DOHH2 (cell line): ENCODE measurements around the gene TMEM140.

Experiments
- H3F3A ChIP-seq: fragments of 200-600 bp; sonication (generic), shearing (Covaris generic); 2 replicates; pipeline ENCODE4 v1.6.0; 2016; ENCODE audit warnings: antibody characterized with exemption, mild to moderate bottlenecking; ENCODE audit not compliant: control insufficient read depth, insufficient read depth
- H3K27ac ChIP-seq: fragments of 200-600 bp; sonication (generic); 2 replicates; pipeline ENCODE4 v1.5.1; 2014; ENCODE audit warnings: low read depth, mild to moderate bottlenecking, low read length, moderate library complexity
- H3K27me3 ChIP-seq: fragments of 200-600 bp; sonication (generic); 2 replicates; pipeline ENCODE4 v1.6.1; 2014; ENCODE audit warnings: mild to moderate bottlenecking, low read length, mixed read lengths; ENCODE audit not compliant: control insufficient read depth
- H3K36me3 ChIP-seq: fragments of 200-600 bp; sonication (generic); 2 replicates; pipeline ENCODE4 v1.6.1; 2014; ENCODE audit warnings: mild to moderate bottlenecking, low read length, moderate library complexity, mixed read lengths; ENCODE audit not compliant: control insufficient read depth
- H3K4me1 ChIP-seq: fragments of 200-600 bp; sonication (generic); 2 replicates; pipeline ENCODE4 v1.6.1; 2014; ENCODE audit warnings: mild to moderate bottlenecking, low read length, mixed read lengths; ENCODE audit not compliant: control insufficient read depth
- H3K4me2 ChIP-seq: fragments of 200-600 bp; sonication (generic); 2 replicates; pipeline ENCODE4 v1.6.0; 2014; ENCODE audit warnings: mild to moderate bottlenecking, low read length, moderate library complexity
- H3K4me3 ChIP-seq: fragments of 200-600 bp; sonication (generic); 2 replicates; pipeline ENCODE4 v1.5.1; 2014; ENCODE audit warnings: mild to moderate bottlenecking, low read length, mixed read lengths
- H3K79me2 ChIP-seq: fragments of 200-600 bp; sonication (generic); 2 replicates; pipeline ENCODE4 v1.6.1; 2014; ENCODE audit warnings: mild to moderate bottlenecking, low read length, mixed read lengths; ENCODE audit not compliant: control insufficient read depth
- H3K9me2 ChIP-seq: fragments of 200-600 bp; sonication (generic); replicated peaks from 2 replicates; pipeline ENCODE4 v1.6.1; 2014; ENCODE audit warnings: mild to moderate bottlenecking, low read length, mixed read lengths; ENCODE audit not compliant: control insufficient read depth
- H3K9me3 ChIP-seq: fragments of 200-600 bp; sonication (generic); 2 replicates; pipeline ENCODE4 v1.6.1; 2014; ENCODE audit warnings: antibody characterized with exemption, low read length, mixed read lengths; ENCODE audit not compliant: control insufficient read depth, insufficient read depth
- H4K20me1 ChIP-seq: fragments of 200-600 bp; sonication (generic); 2 replicates; pipeline ENCODE4 v1.6.0; 2014; ENCODE audit warnings: low read depth, mild to moderate bottlenecking, antibody characterized with exemption, low read length, moderate library complexity; ENCODE audit not compliant: control insufficient read depth, insufficient read depth
- EZH2phosphoT487 ChIP-seq: fragments of 200-600 bp; sonication (generic); IDR thresholded peaks from 2 replicates; pipeline ENCODE4 v1.6.1; 2017; ENCODE audit warnings: borderline replicate concordance, mild to moderate bottlenecking, antibody characterized with exemption, low read length, moderate library complexity, mixed read lengths
- TF ChIP-seq, protein P1 (sequence below): fragments of 200-600 bp; sonication (generic); IDR thresholded peaks from one replicate; pipeline ENCODE4 v1.5.1; 2014; ENCODE audit warnings: antibody characterized with exemption, mild to moderate bottlenecking, low read depth, low read length; ENCODE audit not compliant: poor library complexity, severe bottlenecking

Gene TMEM140

DNA sequence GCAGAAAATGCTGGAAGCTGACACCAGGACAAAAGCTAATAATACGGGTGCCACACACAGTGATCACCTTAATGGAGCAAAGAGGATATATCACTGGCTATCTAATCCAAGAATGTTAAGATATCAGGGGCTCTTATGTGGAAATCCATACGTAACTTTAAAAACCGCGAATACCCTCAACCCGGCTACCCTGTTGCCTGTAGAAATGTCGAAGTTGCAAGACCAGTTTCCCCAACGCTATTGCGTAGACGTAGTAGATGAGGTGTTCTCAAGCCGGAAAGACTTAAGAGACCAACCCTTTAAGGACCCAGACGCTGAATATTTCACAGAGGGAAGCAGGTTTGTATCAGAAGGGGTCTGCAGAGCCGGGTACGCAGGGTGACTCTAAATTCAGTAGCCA lies 30.5 kb downstream of the TMEM140 start:
- no peak overlapping the region for H3K27ac ChIP-seq
- H4K20me1 ChIP-seq = no peaks in the 10 kb centered on the region
- no peaks in the 10 kb centered on the region for H3K4me1 ChIP-seq
- TF ChIP-seq, protein P1, sequence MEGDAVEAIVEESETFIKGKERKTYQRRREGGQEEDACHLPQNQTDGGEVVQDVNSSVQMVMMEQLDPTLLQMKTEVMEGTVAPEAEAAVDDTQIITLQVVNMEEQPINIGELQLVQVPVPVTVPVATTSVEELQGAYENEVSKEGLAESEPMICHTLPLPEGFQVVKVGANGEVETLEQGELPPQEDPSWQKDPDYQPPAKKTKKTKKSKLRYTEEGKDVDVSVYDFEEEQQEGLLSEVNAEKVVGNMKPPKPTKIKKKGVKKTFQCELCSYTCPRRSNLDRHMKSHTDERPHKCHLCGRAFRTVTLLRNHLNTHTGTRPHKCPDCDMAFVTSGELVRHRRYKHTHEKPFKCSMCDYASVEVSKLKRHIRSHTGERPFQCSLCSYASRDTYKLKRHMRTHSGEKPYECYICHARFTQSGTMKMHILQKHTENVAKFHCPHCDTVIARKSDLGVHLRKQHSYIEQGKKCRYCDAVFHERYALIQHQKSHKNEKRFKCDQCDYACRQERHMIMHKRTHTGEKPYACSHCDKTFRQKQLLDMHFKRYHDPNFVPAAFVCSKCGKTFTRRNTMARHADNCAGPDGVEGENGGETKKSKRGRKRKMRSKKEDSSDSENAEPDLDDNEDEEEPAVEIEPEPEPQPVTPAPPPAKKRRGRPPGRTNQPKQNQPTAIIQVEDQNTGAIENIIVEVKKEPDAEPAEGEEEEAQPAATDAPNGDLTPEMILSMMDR = no peak
- no peak for TF ChIP-seq EZH2phosphoT487
- H3K27me3 ChIP-seq = no peaks in the 10 kb centered on the region
- peaks cover 39% of the 10 kb centered on the region for H3K9me3 ChIP-seq
- peaks cover 82% of the 10 kb centered on the region for H3K36me3 ChIP-seq
- no peaks in the 10 kb centered on the region for H3F3A ChIP-seq
- H3K79me2 ChIP-seq = peaks cover 47% of the 10 kb centered on the region
- no peaks in the 10 kb centered on the region for H3K9me2 ChIP-seq
- no peak overlapping the region for H3K4me2 ChIP-seq
- no peak overlapping the region for H3K4me3 ChIP-seq

DNA sequence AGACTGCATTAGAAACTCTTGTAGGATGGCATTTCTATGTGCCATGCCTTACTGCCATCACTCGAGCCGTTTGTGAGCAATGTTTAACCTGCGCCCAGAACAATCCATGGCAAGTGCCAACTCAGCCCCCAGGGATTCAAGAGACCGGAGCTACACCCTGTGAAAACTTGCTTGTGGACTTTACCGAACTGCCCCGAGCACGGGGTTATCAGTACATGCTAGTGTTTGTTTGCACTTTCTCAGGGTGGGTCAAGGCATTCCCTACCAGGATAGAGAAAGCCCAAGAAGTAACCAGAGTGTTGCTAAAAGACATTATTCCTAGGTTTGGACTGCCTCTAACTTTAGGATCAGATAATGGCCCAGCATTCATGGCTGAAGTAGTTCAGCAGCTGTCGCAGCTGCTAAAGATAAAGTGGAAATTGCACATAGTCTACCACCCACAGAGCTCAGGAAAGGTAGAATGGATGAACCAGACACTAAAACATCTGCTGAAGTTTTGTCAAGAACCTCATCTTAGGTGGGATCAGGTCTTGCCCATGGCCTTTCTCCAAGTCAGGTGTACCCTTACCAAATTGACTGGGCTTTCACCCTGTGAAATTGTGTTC lies 31.6 kb downstream of the TMEM140 start:
- H3K36me3 ChIP-seq = peaks cover 92% of the 10 kb centered on the region
- no peak overlapping the region for H3K27ac ChIP-seq
- H3K79me2 ChIP-seq = peaks cover 37% of the 10 kb centered on the region
- peaks cover 39% of the 10 kb centered on the region for H3K9me3 ChIP-seq
- H3K27me3 ChIP-seq = no peaks in the 10 kb centered on the region
- H3K4me2 ChIP-seq = no peak overlapping the region
- H4K20me1 ChIP-seq = no peaks in the 10 kb centered on the region
- H3K4me3 ChIP-seq = no peak overlapping the region
- H3K4me1 ChIP-seq = no peaks in the 10 kb centered on the region
- TF ChIP-seq, protein P1 = no peak
- no peak for TF ChIP-seq EZH2phosphoT487
- no peaks in the 10 kb centered on the region for H3F3A ChIP-seq
- H3K9me2 ChIP-seq = no peaks in the 10 kb centered on the region

DNA sequence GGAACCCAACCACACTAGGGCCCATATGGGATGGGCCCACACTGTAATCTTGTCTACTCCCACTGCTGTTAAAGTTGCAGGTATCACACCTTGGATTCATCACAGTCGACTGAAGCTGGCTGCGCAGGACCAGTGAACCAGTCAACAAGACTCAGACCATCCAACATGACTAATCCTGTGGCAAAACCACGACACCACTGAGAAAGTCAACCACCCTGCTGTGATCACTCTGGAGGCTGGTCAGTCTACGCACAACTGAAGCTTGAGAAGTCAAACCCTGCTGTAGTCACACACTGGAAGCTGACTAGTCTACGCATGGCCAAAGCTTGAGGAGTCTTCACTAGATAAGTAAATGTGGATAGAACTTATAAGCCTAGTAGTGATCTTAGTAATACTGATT lies 32.2 kb downstream of the TMEM140 start:
- Histone ChIP-seq H3K4me2 (no peak overlapping the region), H3K9me2 (no peaks in the 10 kb centered on the region), H3K4me3 (no peak overlapping the region), H3F3A (no peaks in the 10 kb centered on the region), H3K27ac (no peak overlapping the region), H3K9me3 (peaks cover 39% of the 10 kb centered on the region), H3K36me3 (peaks cover 94% of the 10 kb centered on the region), H3K27me3 (no peaks in the 10 kb centered on the region), H4K20me1 (no peaks in the 10 kb centered on the region), H3K79me2 (peaks cover 31% of the 10 kb centered on the region), H3K4me1 (no peaks in the 10 kb centered on the region)
- TF ChIP-seq EZH2phosphoT487 = no peak
- TF ChIP-seq, protein P1 = no peak
